H1 (cell line): ENCODE measurements around the gene TUBB8B. TPM values are rescaled to one million over a fixed set of nuclear protein-coding genes. Genes with fewer than 3 reads are reported as not detected.
"Not testable (repeated sequence)": the region's sequence is repeated elsewhere in the genome, so short reads cannot be mapped to it uniquely, and the experiment has no call there.

Experiments
- CTCF ChIA-PET: fragments of 300-600 bp; sonication (Branson Sonifier 250); formaldehyde crosslinking; loops from one replicate; lab custom pipeline; 2021; ENCODE audit not compliant: partially characterized antibody; lab: Charles Lee
- POLR2A ChIA-PET: fragments of 300-600 bp; sonication (Branson Sonifier 250); formaldehyde crosslinking; loops from one replicate; lab custom pipeline; 2021; ENCODE audit warnings: inconsistent platforms; ENCODE audit not compliant: partially characterized antibody; lab: Charles Lee
- DNase-seq, 2 experiments: peaks; one replicate each; pipeline versions ENCODE4 v3.0.0 to v3.0.0-alpha.2; 2010 to 2022; ENCODE audit warnings: low spot score in 2 of 2, low read depth in 1 of 2, mixed read lengths in 1 of 2
- FAIRE-seq: peaks from 2 replicates; lab custom pipeline; 2011; peaks lifted over from hg19 to GRCh38; lab: Jason Lieb, UNC
- H2AFZ ChIP-seq: 2 replicates; pipeline ENCODE4 v1.8.1; 2012; ENCODE audit warnings: low read length, inconsistent platforms
- H2AK5ac ChIP-seq: 2 replicates; pipeline ENCODE4 v1.6.1; 2013; ENCODE audit warnings: low read depth, low read length
- H2BK120ac ChIP-seq: replicated peaks from 2 replicates; pipeline ENCODE3; 2013; ENCODE audit warnings: low read depth, low read length, inconsistent platforms
- H2BK12ac ChIP-seq: 2 replicates; pipeline ENCODE4 v1.6.1; 2013; ENCODE audit warnings: low read depth, low read length
- H2BK15ac ChIP-seq: 2 replicates; pipeline ENCODE4 v1.6.1; 2013; ENCODE audit warnings: low read length
- H2BK20ac ChIP-seq: 2 replicates; pipeline ENCODE4 v1.6.1; 2013; ENCODE audit warnings: low read length
- H2BK5ac ChIP-seq: 2 replicates; pipeline ENCODE4 v1.6.1; 2013; ENCODE audit warnings: low read depth, low read length
- H3K14ac ChIP-seq: 2 replicates; pipeline ENCODE4 v1.6.1; 2013; ENCODE audit warnings: inconsistent platforms; ENCODE audit not compliant: insufficient read length
- H3K18ac ChIP-seq: 2 replicates; pipeline ENCODE4 v1.6.1; 2013; ENCODE audit warnings: low read length; ENCODE audit errors: extremely low read depth
- H3K23ac ChIP-seq: 2 replicates; pipeline ENCODE4 v1.6.1; 2013; ENCODE audit warnings: inconsistent platforms; ENCODE audit not compliant: insufficient read length
- H3K23me2 ChIP-seq: 2 replicates; pipeline ENCODE4 v1.6.1; 2013; ENCODE audit warnings: low read depth, low read length
- H3K27ac ChIP-seq: 2 replicates; pipeline ENCODE4 v1.6.1; 2011; ENCODE audit warnings: low read depth, low read length, inconsistent platforms
- H3K27me3 ChIP-seq, 4 experiments: replicated peaks in 1 of 4; 1 replicate in 1 of 4; 2 replicates in 3 of 4; pipeline versions ENCODE4 v1.6.1 to v1.8.1; 2011 to 2013; ENCODE audit warnings: low read length in 3 of 4, mild to moderate bottlenecking in 3 of 4, inconsistent platforms in 2 of 4, mixed read lengths in 2 of 4, moderate library complexity in 1 of 4; ENCODE audit not compliant: control insufficient read depth in 3 of 4, insufficient read depth in 3 of 4; ENCODE audit errors: extremely low read depth in 1 of 4
- H3K36me3 ChIP-seq, 4 experiments: 2 replicates each; pipeline versions ENCODE4 v1.6.1 to v1.8.1; 2011 to 2013; ENCODE audit warnings: mild to moderate bottlenecking in 4 of 4, low read length in 3 of 4, moderate library complexity in 2 of 4, control low read depth in 1 of 4, inconsistent platforms in 1 of 4; ENCODE audit not compliant: insufficient read depth in 4 of 4, control insufficient read depth in 2 of 4
- H3K4ac ChIP-seq: replicated peaks from 2 replicates; pipeline ENCODE3; 2013; ENCODE audit warnings: low read length, low read depth, mixed read lengths, inconsistent platforms; ENCODE audit not compliant: insufficient read length
- H3K4me1 ChIP-seq, 4 experiments: replicated peaks in 1 of 4; 1 replicate in 1 of 4; 2 replicates in 3 of 4; pipeline versions ENCODE4 v1.6.1 to v1.8.1; 2011 to 2013; ENCODE audit warnings: low read length in 3 of 4, inconsistent platforms in 2 of 4, mixed read lengths in 1 of 4; ENCODE audit not compliant: insufficient read depth in 4 of 4, control insufficient read depth in 3 of 4
- H3K4me2 ChIP-seq, 2 experiments: 2 replicates each; pipeline versions ENCODE4 v1.6.1 to v1.8.1; 2011 to 2013; ENCODE audit warnings: low read depth in 2 of 2, low read length in 2 of 2, control low read depth in 1 of 2, inconsistent platforms in 1 of 2, mild to moderate bottlenecking in 1 of 2; ENCODE audit not compliant: insufficient read depth in 1 of 2
- H3K4me3 ChIP-seq, 4 experiments: fragments of 200-600, 300-600 bp in 1 of 4; sonication (generic), shearing (Covaris generic), sonication (Bioruptor Twin) in 1 of 4; 2 replicates each; pipeline versions ENCODE4 v1.5.1 to v1.8.1; 2011 to 2016; ENCODE audit warnings: low read length in 4 of 4, low read depth in 3 of 4, control low read depth in 2 of 4, inconsistent platforms in 2 of 4, mild to moderate bottlenecking in 2 of 4, mixed read lengths in 1 of 4, moderate library complexity in 1 of 4; ENCODE audit not compliant: insufficient read depth in 2 of 4; ENCODE audit errors: extremely low read depth in 1 of 4
- H3K56ac ChIP-seq: replicated peaks from 2 replicates; pipeline ENCODE3; 2013; ENCODE audit warnings: low read depth, mild to moderate bottlenecking, mixed read lengths, low read length, inconsistent platforms; ENCODE audit not compliant: insufficient read length
- H3K79me1 ChIP-seq: 2 replicates; pipeline ENCODE4 v1.6.1; 2013; ENCODE audit warnings: low read depth, low read length, control low read depth
- H3K79me2 ChIP-seq, 2 experiments: 2 replicates each; pipeline versions ENCODE4 v1.6.1 to v1.8.1; 2012 to 2013; ENCODE audit warnings: low read length in 2 of 2, mild to moderate bottlenecking in 2 of 2, inconsistent platforms in 1 of 2; ENCODE audit not compliant: insufficient read depth in 2 of 2, control insufficient read depth in 1 of 2
- H3K9ac ChIP-seq, 4 experiments: replicated peaks in 1 of 4; 1 replicate in 1 of 4; 2 replicates in 3 of 4; pipeline versions ENCODE4 v1.6.1 to v1.8.1; 2011 to 2013; ENCODE audit warnings: low read depth in 3 of 4, low read length in 3 of 4, control low read depth in 2 of 4, mild to moderate bottlenecking in 2 of 4, moderate library complexity in 2 of 4, inconsistent platforms in 1 of 4; ENCODE audit errors: extremely low read depth in 1 of 4
- H3K9me3 ChIP-seq, 2 experiments: 2 replicates each; pipeline versions ENCODE4 v1.6.1 to v1.8.1; 2012 to 2013; ENCODE audit warnings: mild to moderate bottlenecking in 2 of 2, moderate library complexity in 2 of 2, control low read depth in 1 of 2, inconsistent platforms in 1 of 2, low read depth in 1 of 2, low read length in 1 of 2, mixed read lengths in 1 of 2; ENCODE audit not compliant: insufficient read depth in 2 of 2
- H4K20me1 ChIP-seq, 2 experiments: replicated peaks in 1 of 2; 2 replicates each; pipeline versions ENCODE3 to v1.8.1; 2011 to 2013; ENCODE audit warnings: inconsistent platforms in 2 of 2, low read length in 2 of 2, mild to moderate bottlenecking in 1 of 2; ENCODE audit not compliant: insufficient read depth in 2 of 2, control insufficient read depth in 1 of 2
- H4K5ac ChIP-seq: 2 replicates; pipeline ENCODE4 v1.6.1; 2013; ENCODE audit warnings: low read length, low read depth, mixed read lengths, inconsistent platforms; ENCODE audit not compliant: insufficient read length
- H4K8ac ChIP-seq: 2 replicates; pipeline ENCODE4 v1.8.0; 2013; ENCODE audit warnings: mild to moderate bottlenecking, moderate library complexity, low read length, inconsistent platforms; ENCODE audit not compliant: insufficient read depth; ENCODE audit errors: extremely low read depth
- H4K91ac ChIP-seq: replicated peaks from 2 replicates; pipeline ENCODE3; 2013; ENCODE audit warnings: low read length, mixed read lengths, inconsistent platforms; ENCODE audit not compliant: insufficient read length
- CEBPB ChIP-seq: IDR thresholded peaks from 2 replicates; pipeline ENCODE4 v1.6.1; 2012; ENCODE audit warnings: low read depth, low read length
- polyA plus RNA-seq, 7 experiments: library from polyadenylated mRNA; depleted of rRNA in 3 of 7; stranded (reverse) in 5 of 7; unstranded in 2 of 7; fragments of >200 nt in 5 of 7; fragments of 200-250 nt in 2 of 7; gene quantifications; 1 replicate in 5 of 7; 2 replicates in 1 of 7; 4 replicates in 1 of 7; pipeline versions ENCODE4 v1.2.1 to v1.2.3, GENCODE V29; 2011 to 2013; ENCODE audit warnings: missing spikeins in 2 of 7, mixed read lengths in 2 of 7
- small RNA-seq: library from polyadenylated mRNA; stranded (forward); fragments of <200 nt; extraction: miRNeasy Mini kit (QIAGEN cat#:217004); gene quantifications from one replicate; pipeline ENCODE3, GENCODE V24; 2013; ENCODE audit not compliant: insufficient read depth
- total RNA-seq: library from RNA; stranded (reverse); fragmentation: NEBNext Ultra II Directional; extraction: Animal tissue kit (Norgen Biotek cat#: 25700); gene quantifications from 2 replicates; pipeline ENCODE4 v1.2.1, GENCODE V29; 2021

Gene TUBB8B
- total and polyA plus RNA-seq, 2 of the 8 experiments (the other 6 are each of a cell fraction or from before 2014, with no cell fraction given) = 0.60 to 1.3 TPM

DNA sequence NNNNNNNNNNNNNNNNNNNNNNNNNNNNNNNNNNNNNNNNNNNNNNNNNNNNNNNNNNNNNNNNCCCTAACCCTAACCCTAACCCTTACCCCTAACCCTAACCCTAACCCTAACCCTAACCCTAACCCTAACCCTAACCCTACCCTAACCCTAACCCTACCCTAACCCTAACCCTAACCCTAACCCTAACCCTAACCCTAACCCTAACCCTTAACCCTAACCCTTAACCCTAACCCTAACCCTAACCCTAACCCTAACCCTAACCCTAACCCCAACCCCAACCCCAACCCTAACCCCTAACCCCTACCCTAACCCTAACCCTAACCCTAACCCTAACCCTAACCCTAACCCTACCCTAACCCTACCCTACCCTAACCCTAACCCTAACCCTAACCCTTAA is 39.5 kb downstream of the TUBB8B start:
- TF ChIP-seq CEBPB = peak; percentile 21; the same call in 1 of the 2 replicates
- POLR2A ChIA-PET, H2BK15ac ChIP-seq, H2BK5ac ChIP-seq, H3K79me2 ChIP-seq, H2AK5ac ChIP-seq, H3K4me1 ChIP-seq, H3K56ac ChIP-seq, H3K9me3 ChIP-seq, H3K9ac ChIP-seq, H4K91ac ChIP-seq, H3K27ac ChIP-seq, FAIRE-seq, H3K23me2 ChIP-seq, H2AFZ ChIP-seq, H3K14ac ChIP-seq, H4K20me1 ChIP-seq, CTCF ChIA-PET, H2BK120ac ChIP-seq, H3K18ac ChIP-seq, DNase-seq, H4K5ac ChIP-seq, H3K4ac ChIP-seq, H2BK12ac ChIP-seq, H3K27me3 ChIP-seq, H3K79me1 ChIP-seq, H3K36me3 ChIP-seq, H3K23ac ChIP-seq, H3K4me3 ChIP-seq, H2BK20ac ChIP-seq, H3K4me2 ChIP-seq: not testable (repeated sequence)
- peak overlapping the region; percentile 79; the same call in 1 of the 2 replicates for H4K8ac ChIP-seq

Small RNA genes lying within 50 kb of the gene (small RNA-seq; reads per million reads assigned to genes)
- not detected for gene AP001005.2

Other genes starting within 250 kb of the TUBB8B start
- 87.0 and 91.1 TPM in 2 replicates for gene USP14, start 108.9 kb upstream of the TUBB8B start, total RNA-seq
- 8.6 and 14.8 TPM in 2 replicates for gene USP14, start 108.9 kb upstream of the TUBB8B start, polyA plus RNA-seq (2011; rRNA removed)
- gene THOC1, start 218.4 kb upstream of the TUBB8B start, total RNA-seq = 59.3 and 66.4 TPM in 2 replicates
- gene THOC1, start 218.4 kb upstream of the TUBB8B start, polyA plus RNA-seq (2011; rRNA removed) = 12.2 and 19.1 TPM in 2 replicates